ENCODE data around the gene PNMA6F.

PNMA6F gene

DNA sequence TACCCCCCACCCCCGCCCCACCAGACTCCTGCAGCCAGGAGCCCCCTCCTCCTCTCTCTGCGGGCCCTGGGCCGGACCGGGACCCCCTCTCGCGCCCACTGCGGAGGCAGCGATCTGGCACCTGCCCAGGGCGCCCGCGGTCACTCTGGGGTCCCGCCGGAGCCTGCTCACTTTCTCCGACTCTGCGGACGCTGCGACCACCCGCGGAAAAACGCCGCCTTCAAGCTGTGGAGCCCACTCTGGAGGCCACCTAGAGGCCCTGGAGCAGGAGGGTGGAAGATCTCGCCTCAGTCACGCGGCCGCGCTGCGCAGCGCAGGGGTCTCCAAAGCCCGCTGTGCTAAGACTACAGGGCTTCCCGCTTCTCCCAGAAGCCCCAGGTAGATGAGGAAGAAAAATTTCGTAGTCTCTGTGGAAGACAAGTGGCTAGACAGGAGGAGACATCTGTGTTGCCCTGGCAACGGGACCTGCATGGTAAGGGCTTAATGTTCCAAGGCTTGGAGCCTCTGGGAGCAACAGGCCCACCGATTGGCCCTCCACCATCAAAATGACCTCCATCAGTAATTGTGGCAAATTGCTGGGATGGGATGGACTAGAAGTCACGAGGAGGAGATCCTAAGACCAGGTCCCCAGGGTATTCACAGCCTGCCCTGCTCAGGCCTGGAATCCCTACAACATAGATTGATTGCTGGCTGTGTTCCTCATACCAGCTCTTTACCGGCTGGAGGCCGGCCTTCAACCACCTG, at the start of gene PNMA6F:
Gene PNMA6F (minus strand): TSS at position 387 of the 744 bp plus-strand sequence. CDS start 1,093 bp downstream, outside the sequence.
- DNase-seq (ENCODE audit: low read depth, low spot score): no peak
- H3K4me3 ChIP-seq (ENCODE audit: low read depth, low read length): no peak within 1 kb of the TSS
- TF ChIP-seq, protein P1, sequence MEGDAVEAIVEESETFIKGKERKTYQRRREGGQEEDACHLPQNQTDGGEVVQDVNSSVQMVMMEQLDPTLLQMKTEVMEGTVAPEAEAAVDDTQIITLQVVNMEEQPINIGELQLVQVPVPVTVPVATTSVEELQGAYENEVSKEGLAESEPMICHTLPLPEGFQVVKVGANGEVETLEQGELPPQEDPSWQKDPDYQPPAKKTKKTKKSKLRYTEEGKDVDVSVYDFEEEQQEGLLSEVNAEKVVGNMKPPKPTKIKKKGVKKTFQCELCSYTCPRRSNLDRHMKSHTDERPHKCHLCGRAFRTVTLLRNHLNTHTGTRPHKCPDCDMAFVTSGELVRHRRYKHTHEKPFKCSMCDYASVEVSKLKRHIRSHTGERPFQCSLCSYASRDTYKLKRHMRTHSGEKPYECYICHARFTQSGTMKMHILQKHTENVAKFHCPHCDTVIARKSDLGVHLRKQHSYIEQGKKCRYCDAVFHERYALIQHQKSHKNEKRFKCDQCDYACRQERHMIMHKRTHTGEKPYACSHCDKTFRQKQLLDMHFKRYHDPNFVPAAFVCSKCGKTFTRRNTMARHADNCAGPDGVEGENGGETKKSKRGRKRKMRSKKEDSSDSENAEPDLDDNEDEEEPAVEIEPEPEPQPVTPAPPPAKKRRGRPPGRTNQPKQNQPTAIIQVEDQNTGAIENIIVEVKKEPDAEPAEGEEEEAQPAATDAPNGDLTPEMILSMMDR (IDR thresholded peaks at IDR 0.05; ENCODE audit: low read depth, low read length): no peak
- in situ Hi-C loops (cut with HindIII; ENCODE audit: low sequenced_read_pairs): no loop called here

DNA sequence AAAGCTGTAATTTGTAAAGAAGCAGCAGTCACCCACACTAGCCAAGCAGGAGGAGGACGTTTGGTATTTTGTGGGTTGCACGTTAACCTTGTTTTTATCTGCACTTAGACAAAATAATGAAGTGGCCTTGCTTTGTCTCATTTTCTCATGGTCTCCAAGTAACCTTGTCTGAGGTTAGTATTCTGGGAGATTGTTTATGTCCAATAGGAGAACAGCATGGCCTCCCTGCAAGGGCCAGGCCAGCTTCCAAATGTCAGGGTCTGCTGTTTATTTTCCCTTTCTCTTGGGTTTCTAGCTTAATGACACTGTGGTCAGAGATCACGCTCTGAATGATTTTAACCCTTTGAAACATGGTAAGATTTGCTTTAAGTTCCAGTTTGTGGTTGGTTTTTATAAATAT, 49.7 kb upstream of the PNMA6F start:
- no peak overlapping the region for H3K4me3 ChIP-seq (ENCODE audit: low read depth, low read length)
- in situ Hi-C loops (cut with HindIII; ENCODE audit: low sequenced_read_pairs): no loop called here
- peak; percentile 49 for DNase-seq (ENCODE audit: low read depth, low spot score)

DNA sequence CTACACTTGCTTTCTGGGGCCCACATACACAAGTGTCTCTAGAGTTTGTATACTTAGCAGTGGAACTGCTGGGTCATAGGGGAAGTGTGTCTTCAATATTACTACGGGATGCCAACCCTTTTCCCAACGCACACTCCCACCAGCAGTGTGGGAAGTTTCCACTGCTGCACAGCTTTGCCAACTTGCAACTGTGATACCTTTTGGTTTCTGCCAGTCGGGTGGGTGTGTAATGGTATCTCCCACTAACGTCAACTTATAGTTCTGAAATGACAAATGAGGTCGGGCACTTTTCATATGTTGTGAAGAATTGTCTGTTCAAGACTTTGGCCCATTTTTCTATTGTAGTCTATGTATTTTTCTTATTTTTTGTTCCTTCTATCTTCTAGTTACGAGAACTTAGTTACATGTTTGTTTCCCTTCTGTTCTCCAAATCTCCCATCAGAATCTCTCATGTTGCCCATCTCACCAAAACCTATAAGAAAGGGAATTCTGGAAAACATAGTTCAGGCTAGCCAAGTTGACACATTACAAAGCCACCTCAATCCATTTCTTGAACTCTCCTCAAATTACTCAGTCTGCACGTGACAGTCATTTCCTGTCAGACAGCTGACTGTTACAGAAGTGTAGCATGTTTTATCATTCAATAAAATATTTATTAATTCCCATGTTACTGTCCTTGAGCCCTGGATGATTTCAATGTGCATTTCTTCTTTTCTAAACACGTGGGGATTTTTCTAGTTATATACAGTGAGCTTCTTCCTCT, 48.9 kb upstream of the PNMA6F start:
- TF ChIP-seq, protein P1 (IDR thresholded peaks at IDR 0.05; ENCODE audit: low read depth, low read length): no peak
- in situ Hi-C loops (cut with HindIII; ENCODE audit: low sequenced_read_pairs): no loop called here

More for the DNA sequence above, 49.7 kb upstream of the PNMA6F start:
- TF ChIP-seq, protein P1 (IDR thresholded peaks at IDR 0.05; ENCODE audit: low read depth, low read length): no peak

DNA sequence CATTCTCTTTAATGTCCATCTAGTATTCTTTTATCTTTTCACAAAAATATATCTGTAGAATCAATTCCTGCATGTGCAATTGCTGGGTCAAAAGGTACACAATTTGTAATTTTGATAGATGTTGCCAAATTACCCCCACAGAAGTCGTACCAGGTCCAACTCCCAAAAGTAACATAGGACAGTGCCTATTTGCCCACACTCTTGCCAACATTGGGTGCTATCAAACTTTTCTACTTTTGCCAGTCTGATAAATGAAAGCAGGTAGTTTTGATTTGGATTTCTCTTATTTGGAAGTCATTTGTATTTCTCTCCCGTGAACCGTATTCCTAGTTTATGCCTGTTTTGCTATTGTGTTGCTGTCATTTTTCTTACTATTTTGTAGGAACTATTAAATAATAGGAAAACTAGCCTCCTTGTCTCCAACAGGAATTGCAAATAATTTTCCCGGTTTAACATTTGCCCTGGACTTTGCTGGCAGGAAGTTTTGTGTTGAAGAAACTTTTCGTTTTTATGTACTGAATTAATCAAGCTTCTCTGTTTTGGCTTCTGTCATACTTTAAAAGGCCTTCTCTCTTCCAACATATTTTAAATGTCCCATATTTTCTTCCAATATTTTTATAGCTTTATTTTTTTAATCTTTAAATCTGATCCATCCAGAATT, 45.4 kb upstream of the PNMA6F start:
- in situ Hi-C loops (cut with HindIII; ENCODE audit: low sequenced_read_pairs): no loop called here
- no peak for DNase-seq (ENCODE audit: low read depth, low spot score)
- TF ChIP-seq, protein P1 (IDR thresholded peaks at IDR 0.05; ENCODE audit: low read depth, low read length): no peak
- no peak overlapping the region for H3K4me3 ChIP-seq (ENCODE audit: low read depth, low read length)

More for the DNA sequence above, 48.9 kb upstream of the PNMA6F start:
- peak; percentile 5 for DNase-seq (ENCODE audit: low read depth, low spot score)
- no peak overlapping the region for H3K4me3 ChIP-seq (ENCODE audit: low read depth, low read length)

DNA sequence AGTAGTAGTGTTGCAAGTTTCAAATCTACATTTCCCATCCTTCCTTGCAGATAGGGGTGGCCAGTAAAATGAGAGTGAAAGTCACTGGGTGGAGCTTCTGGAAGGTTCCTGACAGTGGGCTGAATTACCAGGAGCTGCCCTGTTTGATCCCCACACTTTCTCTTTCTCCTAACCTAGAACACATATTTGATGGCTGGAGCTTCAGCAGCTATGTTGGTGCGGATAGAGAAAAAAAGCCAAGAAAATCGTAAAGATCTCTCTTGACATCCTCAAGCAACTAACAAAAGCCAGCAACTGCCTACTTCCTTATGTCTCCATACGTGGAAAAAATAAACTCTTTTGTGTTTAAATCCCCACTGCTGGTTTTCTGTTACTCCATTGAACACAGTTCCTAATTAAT, 44.6 kb upstream of the PNMA6F start:
- in situ Hi-C loops (cut with HindIII; ENCODE audit: low sequenced_read_pairs): no loop called here
- DNase-seq (ENCODE audit: low read depth, low spot score): no peak
- H3K4me3 ChIP-seq (ENCODE audit: low read depth, low read length): no peak overlapping the region
- TF ChIP-seq, protein P1 (IDR thresholded peaks at IDR 0.05; ENCODE audit: low read depth, low read length): no peak

DNA sequence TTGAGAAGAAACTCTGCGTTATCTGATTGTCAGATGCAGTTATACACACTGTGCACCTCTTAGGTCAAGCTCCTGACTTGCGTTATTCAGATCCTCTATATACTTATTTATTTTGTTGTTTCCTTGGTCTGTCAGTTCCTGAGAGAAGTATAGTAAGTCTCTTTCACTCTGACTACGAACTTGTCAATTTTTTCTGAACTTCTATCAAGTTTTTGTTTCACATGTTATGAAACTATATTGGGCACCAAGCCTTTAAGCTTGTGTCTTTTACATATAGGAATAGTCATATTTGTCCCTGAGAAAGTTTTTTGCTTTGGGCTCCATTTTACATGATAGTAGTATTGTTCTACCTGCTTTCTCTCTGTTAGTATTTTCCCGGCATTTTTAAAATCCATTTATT, 44.1 kb upstream of the PNMA6F start:
- in situ Hi-C loops (cut with HindIII; ENCODE audit: low sequenced_read_pairs): no loop called here

More for the DNA sequence above, 44.1 kb upstream of the PNMA6F start:
- no peak for DNase-seq (ENCODE audit: low read depth, low spot score)
- TF ChIP-seq, protein P1 (IDR thresholded peaks at IDR 0.05; ENCODE audit: low read depth, low read length): no peak
- H3K4me3 ChIP-seq (ENCODE audit: low read depth, low read length): no peak overlapping the region

Data from astrocyte of the spinal cord (primary cell).